ENCODE measurements around the gene ZDHHC13.

ZDHHC13 gene

GRCh38 chr11:19116971-19117759 lies at the start of gene ZDHHC13:
ZDHHC13 (plus strand) TSS chr11:19117168; CDS start chr11:19117250, 82 bp downstream.
- DNase-seq = peak; percentile 91

GRCh38 chr11:19071255-19071654 lies 45.7 kb upstream of the ZDHHC13 start:
- peak; percentile 70 for DNase-seq

DNA sequence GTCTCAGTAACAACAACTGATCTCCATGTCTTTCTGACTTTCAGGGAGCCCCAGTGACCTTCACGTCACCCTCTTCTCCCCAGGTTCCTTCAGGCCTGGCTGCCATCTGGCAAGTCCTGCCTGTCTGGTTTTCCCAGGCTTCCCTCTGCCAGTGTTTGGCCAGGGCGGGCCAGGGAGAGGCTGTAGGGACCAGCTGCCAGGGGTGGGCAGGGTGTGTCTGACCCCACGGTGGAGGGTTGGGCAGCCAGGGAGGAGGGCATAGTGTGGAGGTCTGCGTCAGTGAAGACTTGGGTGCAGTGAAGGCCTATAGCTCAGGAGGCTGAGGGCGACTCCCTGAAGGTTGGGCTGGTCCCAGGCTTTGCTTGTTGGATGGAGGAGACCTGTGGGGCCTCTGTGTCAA lies 44.5 kb upstream of the ZDHHC13 start:
- no peak for DNase-seq

- no peak for DNase-seq
Measured at GRCh38 chr11:19073454-19074415, 43.2 kb upstream of the ZDHHC13 start.

DNA sequence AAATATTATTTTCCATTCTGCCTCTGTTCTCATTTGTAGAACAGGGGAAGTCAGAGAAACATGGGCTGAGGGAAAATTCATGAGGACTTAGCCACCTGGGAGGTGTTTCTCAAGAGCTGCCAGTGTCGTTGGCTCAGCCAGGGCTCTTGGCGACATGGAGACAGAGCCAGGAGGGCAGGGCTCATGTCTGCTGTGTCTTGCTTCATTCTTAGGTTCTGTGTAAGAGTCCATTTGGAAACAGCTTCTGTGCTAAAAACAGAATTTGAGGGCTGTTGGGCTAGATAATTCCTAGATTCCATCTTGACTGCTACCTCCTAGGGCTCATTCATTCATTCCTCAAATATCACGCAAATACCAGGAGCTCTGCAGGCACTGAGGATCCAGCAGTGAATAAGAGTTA lies 41.3 kb upstream of the ZDHHC13 start:
- DNase-seq = no peak

DNA sequence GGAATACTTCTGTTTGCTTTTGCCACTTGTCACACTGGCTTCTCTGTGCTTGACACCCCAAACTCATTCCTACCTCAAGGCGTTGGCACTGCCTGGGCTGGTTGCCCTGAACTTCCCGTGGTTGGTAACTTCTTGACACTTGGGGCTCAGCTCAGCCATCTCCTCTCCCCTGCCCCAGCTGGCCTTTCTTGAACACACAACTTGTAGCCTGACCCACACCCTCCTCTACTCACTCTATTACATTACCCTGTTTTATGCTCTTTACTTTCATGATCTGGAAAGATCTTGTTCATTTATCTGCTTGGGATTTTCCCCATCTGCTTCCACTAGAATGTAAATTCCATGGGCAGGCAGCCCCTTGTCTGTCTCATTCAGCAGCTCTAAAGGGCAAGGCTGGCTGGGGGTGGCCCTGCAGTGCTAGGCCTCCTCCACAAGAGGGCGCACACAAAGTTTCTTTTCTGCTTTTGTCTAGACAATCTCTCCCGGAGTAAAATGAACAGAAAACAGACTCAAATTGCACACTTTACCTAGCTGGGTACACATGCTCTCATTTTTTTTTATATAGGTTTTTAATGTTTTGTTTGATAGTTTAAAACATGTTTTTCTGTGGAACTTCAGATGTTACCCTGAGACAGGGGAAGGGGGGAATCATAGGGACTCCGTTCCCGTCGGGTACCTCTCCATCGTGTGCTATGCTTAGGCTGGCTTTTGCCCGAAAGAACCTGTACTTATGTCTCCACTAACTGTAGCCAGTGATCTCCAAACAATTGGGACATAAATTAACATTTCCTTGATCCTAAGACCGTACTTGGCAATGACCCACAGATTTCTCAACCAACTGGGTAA lies 40.0 kb upstream of the ZDHHC13 start:
- peak; percentile 31 for DNase-seq

- no peak for DNase-seq
Measured at GRCh38 chr11:19077965-19078364, 39.0 kb upstream of the ZDHHC13 start.

- DNase-seq = no peak
Measured at GRCh38 chr11:19079643-19080440, 37.1 kb upstream of the ZDHHC13 start.

DNA sequence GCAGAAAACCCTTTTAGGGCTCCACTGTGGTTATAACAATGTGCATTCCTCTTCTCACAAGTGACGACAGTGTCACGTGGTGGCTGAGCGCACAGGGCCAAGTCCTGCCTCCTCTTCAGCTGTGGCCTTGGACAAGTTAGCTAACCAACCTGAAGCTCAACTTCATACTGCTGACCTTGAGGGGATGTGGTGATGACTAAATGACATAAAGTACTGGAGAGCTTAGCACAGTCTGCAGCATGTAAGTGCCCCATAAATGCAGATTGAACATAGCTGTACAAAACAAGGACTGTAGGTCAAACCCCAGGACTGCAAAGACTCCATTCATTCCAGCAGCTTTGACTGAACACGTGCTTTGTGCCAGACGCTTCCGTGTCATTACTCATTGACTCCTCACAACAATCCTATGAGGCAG lies 36.4 kb upstream of the ZDHHC13 start:
- no peak for DNase-seq

DNA sequence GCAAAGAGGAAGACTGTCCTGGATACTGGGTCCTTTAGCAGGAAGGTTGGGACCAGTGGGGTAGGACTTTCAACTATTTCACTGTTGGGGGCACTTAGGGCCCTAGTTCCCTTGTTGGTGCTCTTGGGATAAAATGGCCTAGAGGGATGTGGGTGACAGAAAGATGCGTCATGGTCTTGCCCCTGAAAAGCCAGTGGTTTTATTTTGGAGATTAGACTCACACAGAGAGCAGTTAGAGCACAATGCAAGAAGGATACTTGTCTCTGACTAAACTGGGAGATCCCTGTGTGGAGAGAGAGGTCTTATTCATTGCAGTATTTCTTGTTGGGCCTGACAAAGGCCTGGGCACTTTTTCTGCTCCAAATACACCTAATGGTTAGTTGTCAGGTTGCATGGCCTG lies 33.8 kb upstream of the ZDHHC13 start:
- DNase-seq = no peak

DNA sequence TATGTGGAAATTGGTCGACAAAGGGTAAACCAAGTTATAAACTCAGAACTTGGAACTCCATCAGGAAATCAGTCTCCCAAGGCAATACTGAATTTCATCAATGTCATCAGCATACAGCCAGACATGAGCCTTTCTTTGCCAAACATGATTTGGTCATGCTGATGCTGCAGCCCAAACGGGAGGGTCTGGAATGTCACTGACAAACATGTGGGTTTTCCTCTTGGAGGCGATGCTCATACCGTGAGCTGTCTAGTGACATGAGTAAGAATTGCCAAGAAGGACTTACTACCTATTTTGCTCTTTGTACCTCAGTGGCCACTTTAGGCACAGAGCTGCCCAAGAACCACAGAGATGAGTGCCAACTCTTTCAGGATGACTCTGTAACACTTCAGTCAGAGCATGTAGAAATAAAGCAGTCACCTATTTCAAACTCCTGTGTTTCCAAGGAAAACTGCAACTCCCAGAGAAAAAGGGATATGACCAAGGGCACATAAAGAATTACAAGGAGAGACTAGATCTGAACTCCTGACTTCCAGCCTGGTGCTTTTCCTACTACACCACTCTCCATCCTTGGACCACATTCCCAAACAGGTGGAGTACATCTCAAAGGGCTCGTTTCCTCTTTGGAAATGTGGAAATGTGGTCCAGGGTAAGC lies 32.2 kb upstream of the ZDHHC13 start:
- DNase-seq = no peak

DNA sequence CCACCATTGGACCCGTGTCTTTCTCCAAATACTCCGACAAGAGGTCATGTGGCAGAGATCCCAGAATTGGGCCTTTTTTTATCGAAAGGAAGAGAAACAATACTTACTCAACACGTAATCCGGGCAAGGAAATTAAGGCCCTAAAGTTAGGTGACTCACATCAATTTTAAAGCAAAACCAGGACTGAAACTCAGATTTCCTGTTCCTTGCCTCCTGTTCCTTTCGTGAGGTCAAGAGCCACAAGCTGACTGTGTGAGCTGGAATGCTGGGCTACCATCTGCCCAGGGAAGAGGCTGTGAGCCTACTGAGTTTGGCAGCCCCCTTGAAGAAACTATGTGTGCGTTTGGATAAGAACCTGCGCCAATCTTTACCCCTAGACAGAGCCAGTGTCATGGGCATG lies 29.3 kb upstream of the ZDHHC13 start:
- no peak for DNase-seq

DNA sequence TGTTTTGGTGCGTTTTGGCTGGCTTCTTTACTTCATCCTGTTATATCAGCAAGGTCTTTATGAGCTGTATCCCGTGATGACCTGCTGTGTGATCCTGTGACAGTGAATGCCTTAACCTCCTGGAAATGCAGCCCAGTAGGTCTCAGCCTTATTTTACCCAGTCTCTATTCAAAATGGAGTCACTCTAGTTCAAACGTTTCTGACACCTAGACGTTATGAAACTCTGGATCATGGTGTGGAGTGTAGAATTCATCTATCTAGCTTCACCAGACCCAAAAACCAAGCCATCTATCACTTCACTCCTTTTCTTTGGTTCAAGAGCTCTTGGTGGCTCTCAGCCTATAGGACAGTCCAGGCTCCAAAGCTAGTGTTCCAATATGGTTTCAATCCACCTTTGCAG lies 28.2 kb upstream of the ZDHHC13 start:
- no peak for DNase-seq

DNA sequence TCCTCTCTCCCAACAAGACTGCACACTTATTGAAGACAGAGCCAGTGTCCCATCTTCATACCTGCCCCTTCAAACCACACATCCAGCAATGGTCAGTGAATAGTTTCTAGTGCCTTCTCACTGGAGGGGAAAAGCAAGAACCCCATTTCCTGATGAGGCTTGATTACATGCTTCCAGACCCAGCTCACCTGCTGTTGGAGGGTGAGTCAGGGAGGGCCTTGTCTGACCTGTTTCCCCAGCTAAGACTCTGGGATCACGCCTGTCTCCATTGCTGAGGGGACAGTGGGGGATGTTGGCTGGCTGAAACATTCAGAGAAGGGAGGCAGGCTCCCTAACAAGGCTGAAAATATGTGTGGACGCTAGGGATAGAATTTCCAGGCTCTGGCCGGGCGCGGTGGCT lies 27.5 kb upstream of the ZDHHC13 start:
- no peak for DNase-seq

DNA sequence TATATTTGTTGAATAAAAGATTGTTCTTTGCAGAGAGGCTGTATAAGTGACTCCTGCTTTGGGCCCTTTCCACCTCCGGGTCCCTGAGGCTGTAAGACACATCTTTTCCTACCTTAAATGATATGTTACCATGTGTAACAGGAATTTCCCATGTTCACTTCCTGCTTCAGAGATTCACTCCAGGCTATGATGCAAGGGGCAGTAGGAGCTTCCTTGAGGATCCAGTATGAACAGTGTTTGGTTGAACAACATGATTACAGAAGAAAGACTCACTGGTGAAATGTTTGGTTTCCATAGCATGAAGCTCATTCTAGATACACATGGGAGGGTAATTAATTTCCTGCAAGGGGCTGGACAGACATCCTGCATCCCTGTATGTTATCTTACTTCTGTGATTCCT lies 25.6 kb upstream of the ZDHHC13 start:
- DNase-seq = no peak

DNA sequence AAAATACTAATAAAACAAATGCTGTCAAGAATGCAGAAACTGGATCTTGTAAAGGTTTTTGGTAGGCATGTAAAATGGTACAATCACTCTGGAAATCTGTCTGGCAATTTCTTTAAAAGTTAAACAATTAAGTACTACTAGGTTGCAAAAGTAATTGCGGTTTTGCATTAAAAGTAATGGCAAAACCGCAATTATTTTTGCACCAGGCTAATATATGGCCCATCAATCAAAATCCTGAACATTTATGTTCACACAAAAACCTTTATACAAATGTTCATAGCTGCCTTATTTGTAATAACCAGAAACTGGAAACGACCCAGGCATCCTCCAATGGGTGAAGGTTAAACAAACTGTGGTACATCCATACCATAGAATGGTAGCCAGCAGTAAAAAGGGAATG lies 24.6 kb upstream of the ZDHHC13 start:
- no peak for DNase-seq

DNA sequence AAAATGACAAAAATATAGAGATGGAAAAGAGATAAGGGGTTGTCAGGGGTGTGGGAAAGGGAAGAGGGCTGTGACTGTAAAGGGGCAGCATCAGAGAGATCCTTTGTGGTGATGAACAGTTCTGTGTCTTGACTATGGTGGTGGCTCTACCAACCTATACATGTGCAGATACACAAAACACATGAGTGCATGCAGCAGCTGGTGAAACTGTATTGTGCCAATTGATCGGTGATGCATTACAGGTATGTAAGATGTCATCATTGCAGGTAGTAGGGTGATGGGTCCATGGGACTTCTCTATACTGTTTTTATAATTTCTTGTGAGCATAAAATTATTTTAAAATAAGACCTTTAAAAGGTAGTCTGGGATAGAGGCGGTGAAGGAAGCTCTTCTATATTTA lies 24.1 kb upstream of the ZDHHC13 start:
- no peak for DNase-seq

GRCh38 chr11:19093976-19094375 lies 23.0 kb upstream of the ZDHHC13 start:
- no peak for DNase-seq

DNA sequence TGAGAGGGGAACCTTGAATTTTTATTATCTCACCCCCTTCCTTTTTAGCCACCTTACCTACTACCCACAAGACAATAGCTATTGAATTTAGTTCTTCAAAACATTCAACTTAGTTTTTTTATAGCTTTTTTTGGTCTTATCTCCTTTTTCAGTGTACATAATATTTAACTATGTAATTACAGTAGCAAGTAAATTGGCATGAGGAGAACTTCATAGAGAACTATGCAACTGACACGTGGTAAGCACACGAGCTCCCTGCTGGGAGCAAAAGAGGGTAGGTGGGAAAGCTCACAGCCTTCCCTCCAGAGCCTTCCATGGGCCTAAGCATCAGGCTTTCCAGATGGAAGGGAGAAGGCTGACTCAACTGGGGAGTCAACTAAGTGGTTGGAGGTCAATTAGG lies 22.1 kb upstream of the ZDHHC13 start:
- DNase-seq = no peak

- DNase-seq = no peak
Measured at GRCh38 chr11:19099093-19099492, 17.9 kb upstream of the ZDHHC13 start.

- no peak for DNase-seq
Measured at GRCh38 chr11:19100885-19101284, 16.1 kb upstream of the ZDHHC13 start.

Data from inflammatory macrophage treated with lipopolysaccharide for 4 hours (primary cell).